Dedifferentiated amniotic fluid mesenchymal stem cell (primary cell): Measurements from ENCODE around the gene SLC22A16.

Source experiments
- DNase-seq: peaks from one replicate; pipeline ENCODE4 v3.0.0-alpha.2; 2016; ENCODE audit errors: extremely low spot score

The SLC22A16 gene

DNA sequence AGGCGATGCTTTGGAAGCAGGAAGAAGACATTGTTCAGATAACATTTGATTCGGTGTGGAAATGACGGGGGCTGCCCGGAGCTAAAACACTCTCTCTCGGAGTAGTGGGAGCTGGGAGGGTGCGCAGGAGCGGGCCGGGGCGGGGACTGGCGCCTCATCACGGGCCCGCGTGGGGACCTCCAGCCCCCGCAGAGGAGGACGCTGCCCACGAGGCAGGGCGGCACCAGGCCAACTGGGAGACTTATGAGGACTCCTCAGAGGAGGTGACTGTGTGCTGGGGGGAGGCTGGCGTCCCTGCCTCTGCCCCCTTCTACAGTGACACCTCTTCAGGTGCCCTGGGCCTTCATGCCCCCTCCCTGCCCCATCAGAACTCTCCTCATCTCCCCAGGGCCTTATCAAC lies 76.2 kb downstream of the SLC22A16 start:
- DNase-seq = no peak

DNA sequence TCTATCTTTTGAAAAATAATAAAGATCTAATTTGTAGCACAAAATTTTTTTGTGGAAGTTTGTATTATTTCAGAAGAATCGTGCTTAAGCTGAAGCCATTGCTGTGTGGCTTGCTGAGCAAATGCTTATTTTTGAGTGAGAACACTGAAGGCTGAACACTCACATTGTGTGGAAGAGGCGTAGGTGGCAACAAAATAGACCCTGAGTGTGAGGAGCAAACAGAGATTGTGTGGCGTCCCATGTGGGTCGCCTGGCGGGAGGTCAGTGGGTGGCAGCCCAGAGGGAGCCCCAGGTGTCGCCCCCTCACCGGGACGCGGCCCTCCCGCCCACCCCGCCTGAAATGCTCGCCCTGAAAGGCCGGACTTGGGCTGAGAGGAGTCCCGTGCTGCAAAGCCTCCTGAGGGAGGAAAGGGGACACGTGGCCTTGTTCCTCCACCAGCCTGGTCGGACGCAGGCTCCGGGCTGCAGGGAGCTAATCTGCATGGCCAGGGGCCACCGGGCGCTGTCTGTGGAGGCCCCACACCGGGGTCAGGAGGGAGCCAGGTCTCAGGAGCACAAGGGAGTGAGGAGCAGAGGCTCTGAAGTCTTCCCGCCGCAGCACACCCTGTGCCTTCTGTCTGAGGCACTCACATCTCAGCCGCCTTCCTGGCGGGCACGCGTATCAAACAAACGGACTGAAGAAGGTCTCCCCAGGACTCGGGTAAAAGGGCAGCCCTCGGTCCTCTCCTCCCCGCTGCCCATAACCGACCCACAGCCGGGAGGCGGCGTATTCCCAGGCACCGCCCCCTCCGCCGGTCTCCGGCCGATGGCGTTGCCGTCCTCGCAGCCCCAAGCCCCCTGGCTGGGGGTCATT lies 77.0 kb downstream of the SLC22A16 start:
- no peak for DNase-seq

DNA sequence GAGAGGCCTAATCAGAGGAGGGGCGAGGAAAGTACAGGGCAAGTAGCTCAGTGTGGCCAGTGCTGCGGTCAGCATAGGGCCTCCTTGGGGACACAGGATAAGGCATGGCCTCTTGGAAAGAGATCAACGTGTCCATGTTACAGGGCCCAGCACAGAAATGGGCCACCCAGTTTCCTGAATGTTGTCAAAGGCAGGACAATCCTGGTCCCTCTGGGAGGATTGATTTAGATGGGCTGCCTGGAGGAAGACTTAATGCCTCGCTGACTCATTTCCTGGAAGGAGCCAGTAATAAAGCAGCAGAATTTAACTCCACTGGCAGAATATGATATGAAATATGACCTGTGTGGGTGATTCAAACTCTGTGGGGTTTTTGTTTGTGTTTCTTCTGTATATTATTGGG lies 77.6 kb downstream of the SLC22A16 start:
- peak; percentile 14 for DNase-seq

DNA sequence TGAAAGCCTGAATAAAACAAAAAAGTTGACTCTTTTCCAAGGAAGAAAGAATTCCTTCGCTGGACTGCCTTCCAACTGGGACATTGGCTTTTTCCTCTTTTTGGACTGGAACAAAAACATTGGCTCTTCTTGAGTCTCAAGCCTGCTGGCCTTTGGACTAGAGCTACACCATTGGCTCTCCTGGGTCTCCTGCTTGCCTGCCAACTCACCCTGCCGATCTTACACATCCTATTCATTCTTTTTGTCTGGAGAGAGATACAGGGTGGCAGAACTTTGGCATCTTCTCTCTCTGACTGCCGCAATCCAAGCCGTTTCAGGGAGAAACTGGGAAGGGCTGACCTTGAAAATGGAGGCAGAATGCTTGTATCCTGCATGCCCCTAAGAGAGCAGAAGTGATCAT lies 81.2 kb downstream of the SLC22A16 start:
- no peak for DNase-seq

DNA sequence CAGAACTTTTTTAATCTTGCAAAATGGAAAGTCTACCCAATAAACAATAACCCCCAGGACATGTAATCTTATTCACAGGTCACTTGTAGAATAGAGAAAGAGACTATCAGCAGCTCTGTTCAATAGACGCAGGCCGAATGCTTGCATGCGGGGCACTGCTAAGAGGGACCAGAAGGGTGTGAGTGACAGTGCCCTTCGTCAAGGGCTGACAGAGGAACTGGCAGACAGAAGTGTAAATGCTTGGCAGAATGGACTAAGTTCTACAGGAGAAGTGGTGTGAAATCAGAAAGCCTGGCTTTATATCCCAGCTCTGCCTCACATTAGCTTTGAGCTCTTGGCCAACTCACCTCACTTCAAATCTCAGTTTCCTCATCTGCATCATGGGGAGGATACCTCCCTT lies 82.0 kb downstream of the SLC22A16 start:
- DNase-seq = no peak

DNA sequence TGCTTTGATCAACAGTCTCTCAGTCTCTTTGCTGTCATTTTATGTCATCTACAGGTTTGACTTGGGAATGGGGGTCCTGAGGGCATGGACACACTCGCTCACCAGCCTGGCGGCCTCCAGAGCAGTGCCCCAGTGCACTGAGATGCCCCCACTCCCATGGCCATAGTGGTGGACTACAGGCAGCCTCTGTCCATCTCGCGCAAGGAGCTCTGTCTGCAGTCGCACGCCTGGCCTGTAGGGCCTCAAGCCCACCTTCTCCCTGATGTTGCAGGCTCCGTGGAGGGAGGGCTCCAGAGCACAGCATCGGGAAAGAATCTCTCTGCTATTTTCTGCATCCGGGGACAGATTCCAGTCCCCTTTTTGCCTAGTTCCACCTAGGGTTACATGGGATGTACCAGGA lies 83.7 kb downstream of the SLC22A16 start:
- DNase-seq = no peak

DNA sequence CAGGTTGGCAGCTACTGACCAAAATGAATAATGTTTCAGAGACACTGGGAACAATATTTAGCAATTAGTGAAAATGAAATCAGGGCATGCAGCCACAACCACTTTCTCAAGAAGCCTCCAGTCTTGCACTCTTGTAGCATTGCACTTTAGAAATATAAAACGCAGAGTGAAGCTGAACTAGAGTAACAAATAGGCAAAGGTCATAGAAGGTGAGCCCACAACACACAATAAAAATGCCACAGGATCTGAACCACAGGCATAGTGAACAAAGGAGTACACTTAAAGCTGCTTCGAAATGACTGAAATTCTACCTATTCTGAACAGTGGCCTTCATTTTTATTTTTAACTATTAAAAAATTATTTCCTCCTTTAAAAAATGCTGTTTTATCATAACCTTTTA lies 86.0 kb downstream of the SLC22A16 start:
- no peak for DNase-seq

DNA sequence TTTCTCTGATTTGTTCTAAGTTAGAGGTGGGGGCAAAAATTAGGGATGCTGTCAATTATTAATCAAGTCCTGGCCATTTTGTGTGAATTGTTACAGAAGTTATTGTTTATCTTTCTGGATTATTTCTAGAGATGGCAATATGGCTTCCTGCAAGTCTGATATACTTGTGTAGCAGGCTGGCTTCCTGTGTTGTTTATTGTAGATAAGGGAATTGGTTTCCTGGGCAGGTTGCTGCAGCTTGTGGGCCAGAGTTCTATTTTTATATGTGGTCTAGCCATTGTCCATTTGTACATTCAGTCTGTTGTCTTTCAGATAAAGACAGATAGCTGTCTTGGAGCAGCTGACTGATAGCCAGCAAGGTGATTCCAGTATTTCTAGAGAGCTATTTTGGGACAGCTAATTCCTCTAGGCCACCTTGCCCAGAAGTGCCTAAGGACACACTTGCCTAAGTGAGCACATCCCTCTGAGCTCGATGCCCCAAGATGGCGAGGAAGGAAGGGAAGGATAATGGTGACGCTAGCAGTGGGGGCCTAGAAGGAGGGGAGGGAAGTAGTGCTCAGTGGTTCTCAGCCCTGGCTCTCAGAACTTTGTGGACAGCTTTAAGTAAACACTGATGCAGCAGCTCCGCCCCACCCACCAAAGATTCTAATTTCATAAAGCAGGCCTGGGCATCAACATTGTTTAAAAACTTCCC lies 86.6 kb downstream of the SLC22A16 start:
- DNase-seq = no peak

DNA sequence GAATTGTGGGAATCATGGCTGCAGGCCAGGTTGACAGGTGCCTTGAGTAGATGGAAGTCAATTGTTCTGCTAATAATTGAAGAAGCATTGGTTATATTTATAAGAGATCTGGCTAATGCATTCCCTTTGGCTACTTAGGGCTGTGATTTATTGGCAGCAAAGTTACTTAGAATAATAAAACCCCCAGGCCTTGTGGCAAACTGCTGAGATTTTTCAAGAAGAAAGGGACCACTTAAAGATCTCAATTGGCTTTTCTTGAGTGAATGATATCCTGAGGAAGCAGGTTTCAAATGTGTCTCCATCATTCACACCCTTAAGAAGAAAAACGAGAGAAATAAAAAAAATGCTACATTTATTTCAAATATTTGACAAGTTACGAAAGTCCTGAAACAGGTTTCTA lies 88.4 kb downstream of the SLC22A16 start:
- no peak for DNase-seq

DNA sequence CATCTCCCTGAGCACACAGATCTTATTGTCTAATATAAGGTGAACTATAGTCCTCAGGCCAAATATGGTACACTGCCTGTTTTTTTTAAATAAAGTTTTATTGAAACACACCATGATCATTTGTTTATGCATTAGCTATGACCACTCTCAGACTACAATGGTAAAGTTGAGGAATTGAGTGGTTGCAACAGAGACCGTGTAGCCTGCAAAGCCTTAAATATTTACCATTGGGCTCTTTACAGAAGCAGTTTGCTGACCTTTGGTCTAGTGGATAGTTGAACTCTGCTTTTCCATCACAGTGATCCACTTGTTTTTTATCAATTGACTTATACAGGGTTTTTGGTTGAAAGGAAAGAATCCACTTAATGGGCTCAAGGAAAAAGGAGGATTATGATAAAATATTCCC lies 91.0 kb downstream of the SLC22A16 start:
- DNase-seq = no peak

DNA sequence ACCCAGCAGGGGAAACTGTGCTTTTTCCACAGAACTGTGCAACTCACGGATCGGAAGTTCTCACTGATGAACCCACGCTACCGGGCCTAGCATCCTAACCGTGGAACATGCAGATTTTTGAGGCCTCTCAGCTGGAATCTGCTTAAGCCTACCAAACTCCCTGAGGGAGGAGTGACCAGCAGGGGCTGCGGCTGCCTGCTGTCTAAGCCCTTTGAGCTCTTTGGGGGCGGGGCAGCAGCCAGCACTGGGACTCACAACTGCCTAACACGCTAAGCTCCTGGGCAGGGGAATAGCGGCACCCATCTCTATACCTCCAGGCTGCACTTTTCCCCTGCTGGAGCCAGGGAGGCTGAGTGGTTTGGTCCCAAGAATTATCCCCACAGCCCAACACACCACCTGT lies 97.9 kb downstream of the SLC22A16 start:
- no peak for DNase-seq
